ENCODE data around the gene C22orf39. TPM values are rescaled to one million over a fixed set of nuclear protein-coding genes. Genes with fewer than 3 reads are reported as not detected.

The C22orf39 gene
- total RNA-seq, 1 donor = 14.4 TPM

DNA sequence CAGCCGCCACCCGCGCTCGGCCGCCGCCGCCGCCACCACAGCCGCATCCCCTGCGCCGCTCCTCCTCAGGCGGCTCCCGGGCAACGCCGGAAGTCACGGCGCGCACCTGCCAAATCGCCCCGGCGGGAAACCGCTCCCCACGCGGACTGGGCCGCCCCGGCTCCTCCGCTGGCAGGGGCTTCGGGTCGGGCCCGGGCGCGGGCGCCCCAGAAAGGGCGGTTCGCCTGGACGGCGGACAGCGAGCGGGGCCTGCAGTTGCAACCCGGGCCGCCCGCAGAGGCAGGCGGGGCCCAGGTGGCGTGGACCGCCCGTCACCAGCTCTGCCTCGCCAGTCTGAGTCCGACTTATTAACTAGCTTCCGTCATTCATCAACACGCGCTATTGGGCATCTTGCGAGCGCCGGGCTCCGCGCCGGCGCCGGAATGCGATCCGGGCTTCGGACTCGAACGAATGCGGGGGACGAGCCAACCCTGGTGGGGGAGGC is 15.8 kb downstream of the C22orf39 start, which contains the start of gene HIRA:
Gene HIRA, minus strand, starts transcription at position 85 of the 484 bp plus-strand sequence. CDS start 257 bp downstream, outside the sequence.
- Histone ChIP-seq H3K4me3 (ENCODE audit: low read length) (peak within 1 kb of the TSS; percentile 73), H3K27me3 (ENCODE audit: insufficient read depth, low read length) (no peaks in the 10 kb centered on the region), H3K4me1 (ENCODE audit: insufficient read depth, low read length) (peaks cover 59% of the 10 kb centered on the region), H3K9me3 (ENCODE audit: low read depth, low read length) (no peaks in the 10 kb centered on the region)

DNA sequence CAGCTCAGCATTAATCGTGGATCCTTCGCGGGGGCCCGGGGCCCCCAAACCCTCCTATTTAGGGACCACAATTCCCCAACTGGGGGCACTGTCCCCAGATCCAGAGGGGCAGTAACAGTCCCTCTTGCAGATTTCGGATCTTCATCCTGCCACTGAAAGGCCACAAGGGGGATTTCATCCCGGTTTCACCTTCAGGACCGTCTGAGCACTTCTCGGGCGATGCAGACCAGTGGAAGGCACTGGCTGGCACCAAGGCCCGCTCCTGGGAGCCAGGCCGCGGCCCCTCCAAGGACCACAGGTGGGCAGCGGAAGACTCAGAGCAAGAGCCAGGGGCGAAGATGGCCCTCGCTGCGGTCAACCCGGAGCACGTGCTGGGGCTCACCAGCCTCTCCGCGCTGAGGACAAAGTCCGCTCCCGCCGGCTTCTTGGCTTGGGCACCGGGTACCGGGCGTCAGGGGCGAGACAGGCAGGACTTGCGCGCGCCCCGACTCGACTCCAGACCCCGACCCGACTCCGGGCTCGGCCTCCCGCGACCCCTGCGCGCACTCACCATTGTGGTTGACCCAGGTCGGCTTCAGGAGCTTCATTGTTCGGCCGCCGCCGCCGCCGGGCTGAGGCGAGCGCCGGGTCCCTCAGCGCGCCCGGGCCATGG is 16.5 kb downstream of the C22orf39 start:
- peaks cover 63% of the 10 kb centered on the region for H3K4me1 ChIP-seq (ENCODE audit: insufficient read depth, low read length)
- H3K27me3 ChIP-seq (ENCODE audit: insufficient read depth, low read length) = no peaks in the 10 kb centered on the region
- H3K9me3 ChIP-seq (ENCODE audit: low read depth, low read length) = no peaks in the 10 kb centered on the region
- peak overlapping the region; percentile 73 for H3K4me3 ChIP-seq (ENCODE audit: low read length)

DNA sequence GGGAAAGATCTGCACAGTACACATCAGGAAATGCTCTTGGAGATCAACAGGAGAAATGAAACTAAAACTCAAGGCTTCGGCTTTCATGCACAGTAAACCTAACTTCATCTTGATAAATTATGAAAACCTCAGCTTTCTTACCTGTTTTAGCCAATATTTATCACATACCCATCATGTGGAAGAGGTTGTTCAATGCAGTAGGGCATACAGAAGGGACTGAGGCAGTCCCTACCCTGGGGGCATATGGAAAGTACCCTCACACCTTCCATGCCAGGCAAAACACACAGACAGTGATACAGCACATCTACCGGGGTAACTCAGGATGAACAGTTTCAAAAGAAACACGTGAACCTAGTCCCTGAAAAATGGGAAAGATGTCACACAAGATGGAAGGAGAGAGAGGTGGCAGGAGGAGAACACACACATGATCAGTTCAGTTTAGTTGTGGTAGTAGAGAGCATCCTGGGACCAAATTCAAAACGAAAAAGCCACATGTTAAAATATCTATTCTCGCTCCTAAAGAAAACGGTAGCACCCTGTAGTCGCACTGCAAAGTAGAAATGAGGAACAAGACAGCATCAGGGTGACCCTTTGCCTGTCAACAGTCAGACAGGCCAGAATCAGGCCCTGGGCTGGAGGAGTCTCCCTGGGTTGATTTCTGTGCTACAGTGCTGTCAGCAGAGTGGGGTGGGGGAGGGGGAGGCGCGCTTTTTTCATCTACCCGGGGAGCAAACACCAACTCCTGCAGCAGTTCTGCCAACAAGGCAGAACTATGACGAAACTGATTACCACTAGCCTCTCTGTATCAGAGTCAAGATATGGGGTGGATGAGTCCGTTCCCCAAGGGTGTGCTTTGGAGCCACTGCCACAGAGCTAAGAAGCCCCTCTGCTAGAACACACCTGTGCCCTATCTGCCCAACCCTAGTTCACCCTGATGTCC is 17.3 kb downstream of the C22orf39 start:
- no peaks in the 10 kb centered on the region for H3K27me3 ChIP-seq (ENCODE audit: insufficient read depth, low read length)
- H3K9me3 ChIP-seq (ENCODE audit: low read depth, low read length) = no peaks in the 10 kb centered on the region
- peaks cover 70% of the 10 kb centered on the region for H3K4me1 ChIP-seq (ENCODE audit: insufficient read depth, low read length)
- peak overlapping the region; percentile 73 for H3K4me3 ChIP-seq (ENCODE audit: low read length)

DNA sequence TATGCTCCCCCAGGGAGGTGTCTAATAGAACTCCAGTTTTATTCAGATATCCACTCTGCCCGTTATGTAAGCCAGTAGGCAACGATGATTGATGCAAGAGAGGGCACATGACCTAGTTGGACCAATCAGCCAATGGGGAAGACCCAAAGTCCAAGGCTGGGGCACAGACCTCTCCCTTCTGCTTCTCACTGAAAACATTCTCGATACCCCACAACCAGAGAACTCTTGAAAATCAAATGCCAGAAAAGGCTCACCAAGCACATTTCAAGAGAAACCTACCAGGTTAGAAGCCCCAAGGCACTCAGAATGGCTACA is 23.4 kb downstream of the C22orf39 start:
- H3K9me3 ChIP-seq (ENCODE audit: low read depth, low read length) = no peaks in the 10 kb centered on the region
- no peak overlapping the region for H3K4me3 ChIP-seq (ENCODE audit: low read length)
- peaks cover 84% of the 10 kb centered on the region for H3K4me1 ChIP-seq (ENCODE audit: insufficient read depth, low read length)
- no peaks in the 10 kb centered on the region for H3K27me3 ChIP-seq (ENCODE audit: insufficient read depth, low read length)

DNA sequence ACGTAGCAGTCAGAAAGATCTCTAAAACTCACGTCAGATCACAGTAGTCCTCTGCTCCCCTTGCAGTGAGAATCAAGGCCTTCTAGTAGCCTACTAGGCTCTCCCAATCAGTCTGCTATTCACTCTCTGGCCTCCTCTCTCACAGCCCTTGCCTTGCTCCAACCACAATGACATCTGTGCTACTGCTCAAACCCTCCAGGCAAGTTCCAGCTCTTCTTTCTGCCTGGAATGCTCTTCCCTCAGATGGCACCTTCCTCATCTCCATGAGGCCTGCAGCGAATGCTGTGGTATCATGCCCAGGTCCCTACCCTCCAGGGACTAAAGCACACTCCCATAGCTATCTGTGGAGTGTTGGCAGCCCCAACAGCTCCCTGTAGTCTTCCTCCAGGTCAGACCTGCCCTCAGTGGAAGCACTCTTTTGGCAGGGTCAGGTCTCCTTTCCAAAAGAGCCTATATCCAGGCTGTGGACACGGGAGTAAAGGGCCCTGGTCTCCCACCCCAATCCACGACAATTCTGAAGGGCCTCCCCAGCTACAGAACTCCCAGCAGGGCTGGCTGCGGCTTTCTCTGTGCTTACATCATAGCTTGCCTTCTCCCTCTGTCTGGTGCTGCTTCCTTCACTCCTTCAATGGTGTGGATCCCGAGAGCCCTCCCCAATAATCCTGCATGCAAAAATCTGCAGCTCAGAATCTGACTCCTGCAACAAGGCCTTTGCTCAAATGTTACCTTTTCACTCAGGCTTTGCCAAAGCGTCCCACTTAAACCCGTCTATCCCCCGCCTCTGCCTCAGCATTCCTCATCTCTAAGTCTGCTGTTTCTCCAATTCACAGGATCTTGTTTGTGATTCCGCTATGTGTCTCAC is 24.8 kb downstream of the C22orf39 start:
- Histone ChIP-seq H3K4me1 (ENCODE audit: insufficient read depth, low read length) (peaks cover 78% of the 10 kb centered on the region), H3K27me3 (ENCODE audit: insufficient read depth, low read length) (no peaks in the 10 kb centered on the region), H3K9me3 (ENCODE audit: low read depth, low read length) (no peaks in the 10 kb centered on the region), H3K4me3 (ENCODE audit: low read length) (no peak overlapping the region)

DNA sequence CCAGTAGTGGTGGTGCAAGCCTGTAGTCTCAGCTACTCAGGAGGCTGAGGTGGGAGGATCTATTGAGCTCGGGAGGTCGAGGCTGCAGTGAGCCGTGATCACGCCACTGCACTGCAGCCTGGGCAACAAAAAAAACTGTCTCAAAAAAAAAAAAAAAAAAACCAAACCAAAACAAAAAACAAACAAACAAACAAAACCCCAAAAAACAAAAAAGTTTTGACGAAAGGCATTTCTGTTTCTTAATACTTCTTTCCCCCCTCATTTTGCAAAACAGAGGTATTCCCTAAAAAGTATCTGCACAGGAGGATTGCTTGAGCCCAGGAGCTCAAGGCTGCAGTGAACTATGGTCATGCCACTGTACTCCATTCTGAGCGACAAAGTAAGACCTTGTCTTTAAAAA is 27.2 kb downstream of the C22orf39 start:
- H3K27me3 ChIP-seq (ENCODE audit: insufficient read depth, low read length) = no peaks in the 10 kb centered on the region
- H3K4me3 ChIP-seq (ENCODE audit: low read length) = no peak overlapping the region
- peaks cover 59% of the 10 kb centered on the region for H3K4me1 ChIP-seq (ENCODE audit: insufficient read depth, low read length)
- no peaks in the 10 kb centered on the region for H3K9me3 ChIP-seq (ENCODE audit: low read depth, low read length)

DNA sequence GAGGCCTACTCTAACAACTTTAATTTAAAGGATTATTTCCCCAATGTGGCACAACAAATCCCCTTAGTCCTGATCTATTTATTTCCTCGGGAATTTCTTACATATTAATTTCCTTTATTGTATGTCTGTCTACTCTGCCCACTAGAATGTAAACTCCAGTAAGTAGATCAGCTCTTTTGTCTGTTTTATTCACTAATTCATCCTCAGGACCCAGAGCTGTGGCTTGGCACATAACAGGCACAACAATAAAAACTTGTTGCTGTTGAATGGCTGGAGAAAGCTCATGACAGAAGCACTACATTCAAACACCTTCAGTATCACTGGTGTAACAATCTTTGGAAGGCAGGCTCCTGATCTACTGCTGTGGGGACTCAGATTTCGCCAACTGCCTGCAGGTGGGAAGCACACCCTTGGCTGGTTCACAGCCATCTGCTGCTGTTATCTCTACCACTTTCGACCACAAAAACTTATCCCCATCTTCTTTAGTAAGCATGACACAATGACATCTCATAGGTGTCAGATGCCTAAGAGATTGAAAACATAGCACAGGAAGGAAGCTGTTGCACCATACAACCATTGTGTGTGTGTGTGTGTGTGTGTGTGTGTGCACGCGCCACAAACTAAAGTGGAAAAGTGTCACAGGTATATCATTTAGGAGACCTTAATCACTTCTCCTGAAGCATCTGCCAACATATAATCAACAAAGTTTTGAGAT is 27.9 kb downstream of the C22orf39 start:
- Histone ChIP-seq H3K4me1 (ENCODE audit: insufficient read depth, low read length) (peaks cover 53% of the 10 kb centered on the region), H3K4me3 (ENCODE audit: low read length) (no peak overlapping the region), H3K27me3 (ENCODE audit: insufficient read depth, low read length) (no peaks in the 10 kb centered on the region), H3K9me3 (ENCODE audit: low read depth, low read length) (no peaks in the 10 kb centered on the region)

DNA sequence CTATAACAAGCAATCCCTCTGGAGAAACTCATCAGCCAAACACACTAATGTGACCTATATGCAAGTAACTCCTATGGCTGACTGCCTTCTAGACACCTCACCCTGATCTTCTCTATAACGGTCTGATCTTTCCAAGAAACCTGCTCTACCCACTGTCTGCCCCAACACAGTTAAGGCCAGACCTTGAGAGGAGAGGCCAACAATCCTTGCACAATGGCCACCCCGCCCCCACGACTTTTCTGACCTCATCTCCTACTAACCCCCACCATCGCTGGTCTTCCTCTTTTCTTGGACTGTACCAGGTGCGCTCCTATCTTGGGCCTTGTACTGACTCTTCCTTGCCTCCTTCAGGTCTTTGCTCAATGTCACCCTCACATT is 28.4 kb downstream of the C22orf39 start:
- Histone ChIP-seq H3K4me1 (ENCODE audit: insufficient read depth, low read length) (peaks cover 48% of the 10 kb centered on the region), H3K27me3 (ENCODE audit: insufficient read depth, low read length) (no peaks in the 10 kb centered on the region), H3K9me3 (ENCODE audit: low read depth, low read length) (no peaks in the 10 kb centered on the region), H3K4me3 (ENCODE audit: low read length) (no peak overlapping the region)

DNA sequence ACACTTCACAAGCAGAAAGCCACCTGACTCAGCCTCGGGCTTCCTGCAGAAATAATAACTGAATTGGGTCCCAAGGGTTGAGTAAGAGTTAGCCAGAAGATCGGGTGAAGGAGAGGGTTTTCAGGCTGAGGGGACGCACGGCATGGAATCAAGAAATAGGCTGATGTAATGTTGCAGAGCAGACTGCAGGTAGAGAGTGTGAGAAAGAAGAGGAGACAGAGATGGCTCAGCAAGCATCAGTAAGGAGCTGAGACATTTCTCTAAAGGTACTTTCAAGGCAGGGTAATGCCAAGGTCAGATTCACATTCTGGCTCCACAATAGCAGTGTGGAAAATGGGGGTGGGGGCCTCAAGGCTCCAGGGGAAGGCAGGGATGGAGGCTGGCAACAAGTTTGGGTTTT is 34.6 kb downstream of the C22orf39 start:
- Histone ChIP-seq H3K4me1 (ENCODE audit: insufficient read depth, low read length) (no peaks in the 10 kb centered on the region), H3K4me3 (ENCODE audit: low read length) (no peak overlapping the region), H3K9me3 (ENCODE audit: low read depth, low read length) (no peaks in the 10 kb centered on the region), H3K27me3 (ENCODE audit: insufficient read depth, low read length) (no peaks in the 10 kb centered on the region)

DNA sequence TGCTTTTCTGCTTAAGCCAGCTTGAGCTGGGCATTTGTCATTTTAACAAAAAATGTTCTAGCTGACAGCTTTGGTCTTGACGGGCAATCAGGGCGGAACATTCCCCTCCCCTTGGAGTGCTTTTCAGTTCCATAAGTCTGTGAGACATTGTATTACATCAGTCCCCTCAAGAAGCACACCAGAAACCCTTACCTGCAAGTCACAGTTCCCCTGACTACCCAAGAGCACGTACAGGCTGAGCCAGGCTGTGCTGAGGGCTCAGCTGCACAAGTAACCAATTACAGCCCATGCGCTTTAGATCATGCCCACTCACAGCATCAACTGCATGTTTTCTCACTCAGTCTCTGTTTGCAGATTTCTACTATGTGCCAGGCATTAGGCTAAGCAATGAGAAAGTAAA is 35.0 kb downstream of the C22orf39 start:
- no peaks in the 10 kb centered on the region for H3K27me3 ChIP-seq (ENCODE audit: insufficient read depth, low read length)
- H3K4me1 ChIP-seq (ENCODE audit: insufficient read depth, low read length) = no peaks in the 10 kb centered on the region
- H3K4me3 ChIP-seq (ENCODE audit: low read length) = no peak overlapping the region
- no peaks in the 10 kb centered on the region for H3K9me3 ChIP-seq (ENCODE audit: low read depth, low read length)

DNA sequence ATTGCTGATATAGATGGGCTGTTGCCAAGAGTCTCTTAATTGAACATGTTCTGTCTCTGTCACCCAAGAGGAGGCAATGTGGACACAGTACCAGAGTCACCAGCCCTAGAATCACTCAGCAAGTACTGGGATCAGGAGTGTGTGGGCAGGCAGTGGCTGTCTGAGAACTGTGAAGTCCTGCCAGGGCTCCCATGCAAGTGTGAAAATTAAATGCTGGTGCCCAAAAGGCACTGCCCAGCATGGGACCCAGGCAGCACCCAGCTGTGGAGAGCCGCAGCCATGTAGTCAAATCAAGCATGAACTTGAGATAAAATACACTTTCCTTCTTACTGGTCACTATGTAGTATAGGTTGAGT is 35.8 kb downstream of the C22orf39 start:
- no peaks in the 10 kb centered on the region for H3K4me1 ChIP-seq (ENCODE audit: insufficient read depth, low read length)
- no peaks in the 10 kb centered on the region for H3K27me3 ChIP-seq (ENCODE audit: insufficient read depth, low read length)
- H3K4me3 ChIP-seq (ENCODE audit: low read length) = no peak overlapping the region
- no peaks in the 10 kb centered on the region for H3K9me3 ChIP-seq (ENCODE audit: low read depth, low read length)

DNA sequence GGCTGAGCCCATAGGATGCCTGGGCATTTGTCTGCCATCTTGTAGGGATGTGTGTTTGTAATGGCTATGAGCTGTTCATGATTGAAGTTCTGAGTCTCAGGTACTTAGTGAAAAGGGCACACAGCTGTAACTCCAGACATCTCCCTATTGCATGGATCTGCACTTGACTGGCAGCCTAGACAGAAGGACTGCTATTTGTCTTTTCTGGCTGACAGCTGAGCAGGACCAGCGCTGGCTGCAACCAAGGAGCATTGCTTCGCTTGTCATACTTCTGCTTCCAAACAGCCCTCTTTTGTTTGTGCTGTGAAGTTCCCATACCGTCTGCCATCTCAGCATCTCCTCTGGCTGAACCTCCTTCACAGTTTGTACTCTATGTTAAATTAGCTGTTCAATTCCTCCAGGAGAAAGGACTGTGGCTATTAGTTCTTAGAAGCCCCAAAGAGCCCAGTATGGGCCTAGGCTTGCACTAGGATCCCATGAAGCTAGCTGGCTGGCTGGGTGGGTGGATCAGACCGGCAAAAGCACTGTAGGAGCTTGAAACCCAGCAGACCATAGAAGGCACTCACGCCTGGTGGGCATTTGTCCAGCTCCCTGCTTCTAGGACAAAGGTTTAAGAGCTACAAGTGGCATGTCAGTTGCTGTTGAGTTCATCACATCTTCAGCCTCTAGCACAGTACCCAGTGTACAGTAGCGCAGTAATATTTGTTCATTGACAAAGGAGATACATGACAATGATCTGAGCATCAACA is 36.4 kb downstream of the C22orf39 start:
- H3K27me3 ChIP-seq (ENCODE audit: insufficient read depth, low read length) = no peaks in the 10 kb centered on the region
- H3K9me3 ChIP-seq (ENCODE audit: low read depth, low read length) = no peaks in the 10 kb centered on the region

DNA sequence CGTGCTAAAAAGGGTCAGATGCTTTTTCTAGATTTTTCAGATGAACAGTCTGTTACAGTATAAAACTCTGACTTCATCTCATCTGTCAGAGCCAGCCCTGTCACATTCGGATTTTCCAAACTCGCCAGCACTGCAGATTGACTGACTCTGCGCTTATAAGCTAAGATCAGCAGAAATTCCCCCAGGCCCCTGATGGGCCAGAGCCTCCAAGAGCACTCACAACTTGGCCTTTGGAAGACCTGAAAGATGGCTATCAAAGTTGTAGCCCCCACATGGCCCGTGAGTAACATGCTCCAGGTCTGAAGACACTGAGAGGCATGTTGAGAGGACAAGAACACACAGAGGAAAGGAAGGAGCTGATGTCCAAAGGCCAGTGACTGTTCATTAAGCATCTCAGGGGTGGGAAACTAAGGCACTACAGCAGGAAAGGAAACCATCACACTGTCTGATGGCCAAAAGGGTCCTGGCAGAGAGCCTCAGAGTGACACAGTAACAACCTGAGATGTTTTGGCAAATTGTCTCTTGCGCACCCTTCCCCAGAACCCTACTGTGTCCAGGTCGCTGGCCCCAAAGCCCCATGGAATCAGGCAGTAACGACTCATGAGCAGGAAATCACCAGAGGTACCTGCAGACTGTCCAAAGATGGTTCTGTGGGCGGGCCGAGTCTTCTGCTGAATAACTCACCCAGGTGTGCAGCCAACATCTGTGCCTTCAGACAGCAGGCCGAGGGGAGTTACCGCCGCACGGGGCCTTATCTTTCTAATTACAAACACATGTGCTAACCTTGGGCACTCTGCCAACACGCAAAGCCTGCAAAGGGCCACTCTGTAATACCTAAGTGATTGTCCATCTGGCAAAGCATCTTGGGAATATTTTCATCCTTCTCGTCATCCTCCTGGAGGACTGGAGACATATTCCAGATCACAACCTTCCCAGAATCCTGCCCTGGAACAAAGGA is 39.6 kb downstream of the C22orf39 start:
- Histone ChIP-seq H3K4me3 (ENCODE audit: low read length) (no peak overlapping the region), H3K9me3 (ENCODE audit: low read depth, low read length) (no peaks in the 10 kb centered on the region), H3K27me3 (ENCODE audit: insufficient read depth, low read length) (no peaks in the 10 kb centered on the region), H3K4me1 (ENCODE audit: insufficient read depth, low read length) (no peaks in the 10 kb centered on the region)

More for the DNA sequence above, 36.4 kb downstream of the C22orf39 start:
- no peaks in the 10 kb centered on the region for H3K4me1 ChIP-seq (ENCODE audit: insufficient read depth, low read length)
- H3K4me3 ChIP-seq (ENCODE audit: low read length) = no peak overlapping the region

All from mononuclear cell (primary cell).